SU-DHL-6 (cell line): Measurements from ENCODE around the gene CCSAP.

Source experiments
- H2AFZ ChIP-seq: fragments of 200-600 bp; sonication (generic); 2 replicates; pipeline ENCODE4 v1.6.1; 2014; ENCODE audit warnings: low read depth, mild to moderate bottlenecking, moderate library complexity, mixed read lengths, antibody characterized with exemption, low read length; ENCODE audit not compliant: severe bottlenecking
- H3F3A ChIP-seq: fragments of 200-600 bp; shearing (Covaris generic); 2 replicates; pipeline ENCODE4 v1.6.0; 2016; ENCODE audit warnings: antibody characterized with exemption, mild to moderate bottlenecking; ENCODE audit not compliant: insufficient read depth
- H3K27ac ChIP-seq: fragments of 200-600 bp; sonication (generic); 2 replicates; pipeline ENCODE4 v1.5.1; 2016; ENCODE audit warnings: low read depth, mild to moderate bottlenecking, low read length, moderate library complexity, mixed read lengths
- H3K27me3 ChIP-seq: fragments of 200-600 bp; sonication (generic), shearing (Covaris generic); 2 replicates; pipeline ENCODE4 v1.6.0; 2014; ENCODE audit warnings: mild to moderate bottlenecking, low read length
- H3K36me3 ChIP-seq: fragments of 200-600 bp; sonication (generic); 2 replicates; pipeline ENCODE4 v1.6.1; 2014; ENCODE audit warnings: mild to moderate bottlenecking, low read length, mixed read lengths
- H3K4me2 ChIP-seq: fragments of 300-600, 200-600 bp; shearing (Covaris generic), sonication (generic); 2 replicates; pipeline ENCODE4 v1.6.0; 2014; ENCODE audit warnings: low read length, low read depth, mild to moderate bottlenecking; ENCODE audit not compliant: poor library complexity, severe bottlenecking
- H3K4me3 ChIP-seq: fragments of 200-600 bp; sonication (generic); 2 replicates; pipeline ENCODE4 v1.5.1; 2014; ENCODE audit warnings: antibody characterized with exemption, low read length, mild to moderate bottlenecking, mixed read lengths; ENCODE audit not compliant: insufficient read depth, poor library complexity, severe bottlenecking
- H3K79me2 ChIP-seq: fragments of 200-600 bp; sonication (generic); 2 replicates; pipeline ENCODE4 v1.6.1; 2014; ENCODE audit warnings: mild to moderate bottlenecking, low read length, moderate library complexity; ENCODE audit not compliant: insufficient read depth
- H3K9ac ChIP-seq: fragments of 200-600 bp; sonication (generic); 2 replicates; pipeline ENCODE4 v1.7.0; 2014; ENCODE audit warnings: mild to moderate bottlenecking, low read length
- H3K9me2 ChIP-seq: fragments of 200-600 bp; sonication (generic); replicated peaks from 2 replicates; pipeline ENCODE4 v1.6.1; 2014; ENCODE audit warnings: low read length; ENCODE audit not compliant: insufficient read depth
- H3K9me3 ChIP-seq: fragments of 200-600 bp; sonication (generic); 2 replicates; pipeline ENCODE4 v1.6.1; 2014; ENCODE audit warnings: low read length, mixed read lengths; ENCODE audit not compliant: insufficient read depth
- H4K20me1 ChIP-seq: fragments of 200-600 bp; sonication (generic); 2 replicates; pipeline ENCODE4 v1.6.1; 2014; ENCODE audit warnings: low read depth, mild to moderate bottlenecking, antibody characterized with exemption, low read length, moderate library complexity, mixed read lengths
- EZH2phosphoT487 ChIP-seq: fragments of 200-600 bp; sonication (generic), shearing (Covaris generic); conservative IDR thresholded peaks from 2 replicates; pipeline ENCODE4 v1.6.1; 2018; ENCODE audit warnings: mild to moderate bottlenecking, antibody characterized with exemption, low read length, moderate library complexity, mixed read lengths
- TF ChIP-seq, protein P1 (sequence below): fragments of 200-600 bp; sonication (generic); IDR thresholded peaks from one replicate; pipeline ENCODE4 v1.5.1; 2017; ENCODE audit warnings: antibody characterized with exemption, mild to moderate bottlenecking, low read length, moderate library complexity; ENCODE audit not compliant: insufficient read depth, poor library complexity, severe bottlenecking

The CCSAP gene

GRCh38 chr1:229303855-229304254, 39.0 kb downstream of the CCSAP start:
- Histone ChIP-seq H3K9me3 (no peaks in the 10 kb centered on the region), H3K27ac (no peak overlapping the region), H3K27me3 (no peaks in the 10 kb centered on the region), H3K9ac (no peak overlapping the region), H3K36me3 (peaks cover 4% of the 10 kb centered on the region; the same call in 1 of the 2 replicates), H2AFZ (no peak overlapping the region), H3K4me2 (no peak overlapping the region), H4K20me1 (no peaks in the 10 kb centered on the region), H3F3A (no peaks in the 10 kb centered on the region), H3K79me2 (no peaks in the 10 kb centered on the region), H3K9me2 (no peaks in the 10 kb centered on the region), H3K4me3 (no peak overlapping the region)
- TF ChIP-seq, protein P1, sequence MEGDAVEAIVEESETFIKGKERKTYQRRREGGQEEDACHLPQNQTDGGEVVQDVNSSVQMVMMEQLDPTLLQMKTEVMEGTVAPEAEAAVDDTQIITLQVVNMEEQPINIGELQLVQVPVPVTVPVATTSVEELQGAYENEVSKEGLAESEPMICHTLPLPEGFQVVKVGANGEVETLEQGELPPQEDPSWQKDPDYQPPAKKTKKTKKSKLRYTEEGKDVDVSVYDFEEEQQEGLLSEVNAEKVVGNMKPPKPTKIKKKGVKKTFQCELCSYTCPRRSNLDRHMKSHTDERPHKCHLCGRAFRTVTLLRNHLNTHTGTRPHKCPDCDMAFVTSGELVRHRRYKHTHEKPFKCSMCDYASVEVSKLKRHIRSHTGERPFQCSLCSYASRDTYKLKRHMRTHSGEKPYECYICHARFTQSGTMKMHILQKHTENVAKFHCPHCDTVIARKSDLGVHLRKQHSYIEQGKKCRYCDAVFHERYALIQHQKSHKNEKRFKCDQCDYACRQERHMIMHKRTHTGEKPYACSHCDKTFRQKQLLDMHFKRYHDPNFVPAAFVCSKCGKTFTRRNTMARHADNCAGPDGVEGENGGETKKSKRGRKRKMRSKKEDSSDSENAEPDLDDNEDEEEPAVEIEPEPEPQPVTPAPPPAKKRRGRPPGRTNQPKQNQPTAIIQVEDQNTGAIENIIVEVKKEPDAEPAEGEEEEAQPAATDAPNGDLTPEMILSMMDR = no peak
- TF ChIP-seq EZH2phosphoT487 = no peak

DNA sequence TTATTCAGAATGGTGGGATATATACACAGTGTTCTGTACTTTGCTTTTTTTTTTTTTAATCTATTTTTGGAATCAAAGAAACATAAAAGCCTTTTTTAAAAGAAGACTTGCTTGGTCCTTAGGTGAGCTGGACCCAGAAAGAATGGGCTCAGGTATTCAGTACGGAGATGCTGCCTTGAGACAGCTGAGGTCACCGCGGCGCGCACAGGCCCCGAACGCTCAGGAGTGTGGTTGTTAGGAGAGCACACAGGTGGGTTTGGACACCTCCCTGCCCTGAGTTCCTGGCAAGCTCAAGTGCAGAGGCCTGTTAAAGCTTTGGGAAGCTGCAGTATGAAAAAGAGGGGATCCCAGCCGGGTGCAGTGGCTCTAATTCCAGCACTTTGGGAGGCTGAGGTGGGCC, 40.1 kb downstream of the CCSAP start:
- no peaks in the 10 kb centered on the region for H4K20me1 ChIP-seq
- H3K27me3 ChIP-seq = no peaks in the 10 kb centered on the region

DNA sequence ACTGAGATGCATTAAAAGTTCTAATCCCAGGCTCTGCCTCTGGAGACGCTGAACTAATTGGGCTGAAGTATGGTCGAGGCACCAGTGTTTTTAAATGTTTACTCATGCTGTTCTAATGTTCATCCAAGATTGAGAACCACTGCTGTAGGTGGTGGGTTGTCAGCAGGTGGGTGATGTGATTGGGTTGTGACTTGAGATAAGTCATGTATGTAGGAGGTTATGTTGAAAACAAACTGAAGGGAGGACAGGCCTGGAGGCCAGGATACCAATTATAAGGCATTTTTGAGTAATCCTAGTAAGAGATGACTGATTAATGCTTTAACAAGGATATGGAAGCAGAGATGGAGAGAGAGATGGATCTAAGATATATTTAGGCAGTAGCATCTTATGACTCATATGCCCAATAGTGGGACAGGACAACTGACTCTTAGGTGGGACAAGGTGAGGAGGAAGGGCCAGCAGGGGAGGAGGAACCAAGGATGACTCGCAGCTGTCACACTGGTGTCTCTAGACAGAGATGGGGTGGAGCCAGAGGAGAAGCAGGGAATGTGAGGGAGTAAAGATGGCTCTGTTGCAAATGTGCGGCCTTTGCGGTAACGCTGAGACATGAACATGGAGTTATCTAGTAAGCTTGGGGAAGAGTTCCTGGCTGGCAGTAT, 42.6 kb downstream of the CCSAP start:
- Histone ChIP-seq H3K9ac (no peak overlapping the region), H3K36me3 (no peaks in the 10 kb centered on the region; the same call in 1 of the 2 replicates), H3K27me3 (no peaks in the 10 kb centered on the region), H4K20me1 (no peaks in the 10 kb centered on the region), H3K27ac (no peak overlapping the region), H3K4me3 (no peak overlapping the region), H3K9me2 (no peaks in the 10 kb centered on the region), H3K79me2 (no peaks in the 10 kb centered on the region), H3K9me3 (no peaks in the 10 kb centered on the region), H3F3A (no peaks in the 10 kb centered on the region), H3K4me2 (no peak overlapping the region), H2AFZ (no peak overlapping the region)
- TF ChIP-seq, protein P1 = no peak
- TF ChIP-seq EZH2phosphoT487 = no peak

More for the DNA sequence above, 40.1 kb downstream of the CCSAP start:
- H3K79me2 ChIP-seq = no peaks in the 10 kb centered on the region
- no peak for TF ChIP-seq EZH2phosphoT487
- TF ChIP-seq, protein P1 = no peak
- no peaks in the 10 kb centered on the region for H3K9me2 ChIP-seq
- H3K36me3 ChIP-seq = peaks cover 4% of the 10 kb centered on the region; the same call in 1 of the 2 replicates
- no peak overlapping the region for H2AFZ ChIP-seq
- no peaks in the 10 kb centered on the region for H3K9me3 ChIP-seq
- no peaks in the 10 kb centered on the region for H3F3A ChIP-seq
- H3K9ac ChIP-seq = no peak overlapping the region
- H3K4me2 ChIP-seq = no peak overlapping the region
- H3K27ac ChIP-seq = no peak overlapping the region
- no peak overlapping the region for H3K4me3 ChIP-seq
